Activated CD4-positive, alpha-beta T cell treated with anti-CD3 and anti-CD28 coated beads, Interleukin-2, Interleukin-4, amounts not matched to agents 100 ng/mL and 50 ng/mL, durations not matched to agents 16 hours and 8 hours (primary cell): ENCODE results near the gene ZFHX3.
A peak's percentile ranks its signal among the peaks of the same experiment; 100 is the strongest.

Source experiments
- DNase-seq: peaks from one replicate; pipeline ENCODE4 v3.0.0-alpha.2; 2020; ENCODE audit warnings: low spot score

ZFHX3 gene

DNA sequence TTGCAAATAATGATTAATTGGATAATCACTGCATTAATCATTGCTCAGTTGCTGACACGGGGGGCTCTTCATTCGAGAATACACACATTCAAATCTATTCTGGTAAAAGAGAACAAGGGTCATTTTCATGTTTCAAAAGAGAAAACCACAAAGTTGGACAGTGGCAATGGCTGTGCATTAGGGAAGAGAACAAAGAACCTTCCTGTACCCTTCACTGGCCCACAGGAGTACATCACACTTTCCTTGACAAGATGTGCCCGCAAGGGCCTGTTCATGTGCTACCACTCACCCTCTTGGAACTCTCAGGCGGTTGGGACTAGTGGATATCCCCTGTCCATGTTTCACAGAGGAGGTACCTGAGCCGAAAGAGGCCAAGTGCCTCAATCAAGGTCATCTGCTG lies 223.2 kb downstream of the ZFHX3 start:
- no peak for DNase-seq

GRCh38 chr16:72824027-72824426 lies 223.9 kb downstream of the ZFHX3 start:
- no peak for DNase-seq

DNA sequence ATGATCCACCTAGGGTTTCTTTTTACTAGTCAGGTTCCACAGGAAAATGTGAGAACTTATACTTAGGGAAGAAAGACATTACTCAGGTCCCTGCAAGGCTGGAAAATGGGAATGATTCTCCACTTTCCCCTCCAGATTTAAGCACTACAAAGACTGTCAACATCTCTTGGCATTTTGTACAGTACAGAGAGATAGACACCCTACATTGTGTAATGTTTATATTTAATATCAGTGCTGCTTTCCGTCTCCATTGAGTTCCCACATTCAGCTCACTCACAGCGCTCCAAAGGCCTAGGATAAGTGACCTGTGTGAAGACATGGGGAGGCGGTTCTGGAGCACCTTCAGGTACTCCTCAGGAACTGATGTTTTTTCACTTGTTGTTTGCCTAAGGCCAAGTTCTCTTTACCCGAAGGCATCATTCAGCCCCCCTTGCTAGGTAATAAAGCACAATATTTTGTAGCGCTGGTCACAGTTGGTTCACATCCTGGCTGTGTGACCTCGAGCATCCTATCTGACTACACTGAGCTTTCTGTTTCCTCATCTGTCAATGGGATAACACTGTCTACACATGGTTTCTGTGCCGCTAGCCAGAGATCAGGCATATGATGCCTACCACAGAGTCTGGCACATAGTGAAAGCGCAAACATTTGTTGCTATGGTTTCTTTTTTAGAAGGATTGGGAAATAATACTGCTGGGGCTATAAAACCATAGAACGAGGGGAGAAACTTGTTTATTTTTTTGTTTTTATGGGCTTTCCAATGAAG lies 226.6 kb downstream of the ZFHX3 start:
- no peak for DNase-seq

- no peak for DNase-seq
Observed at GRCh38 chr16:72819345-72819744, 228.6 kb downstream of the ZFHX3 start.

DNA sequence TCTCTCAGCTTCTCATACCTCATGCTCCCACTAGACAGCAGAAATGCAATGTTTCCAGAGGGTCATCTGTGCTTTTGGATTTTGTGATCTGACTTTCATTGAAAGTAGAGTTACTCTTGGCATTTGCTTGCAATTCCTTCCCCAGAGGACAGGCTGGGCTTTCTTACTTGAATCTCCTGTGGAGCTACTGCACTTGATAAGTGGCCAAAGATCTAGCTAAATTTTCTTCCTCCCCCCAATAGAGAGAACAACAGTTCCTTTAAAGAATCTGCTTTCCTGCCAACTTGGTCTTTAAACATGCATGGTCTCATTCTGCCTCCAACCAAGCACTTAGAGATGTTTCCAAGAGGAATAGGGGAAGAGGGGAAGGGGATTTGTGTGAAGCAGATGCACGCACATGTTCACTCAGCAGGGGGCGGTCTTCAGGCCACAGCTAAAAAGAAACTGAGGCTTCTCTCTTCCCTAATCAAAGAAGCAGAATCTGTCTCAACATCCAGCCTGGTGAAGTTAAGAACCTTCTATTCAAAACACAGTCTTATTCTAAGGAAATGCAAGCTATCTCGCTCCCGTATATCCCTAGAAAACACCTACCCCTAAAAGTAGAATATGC lies 229.6 kb downstream of the ZFHX3 start:
- no peak for DNase-seq

DNA sequence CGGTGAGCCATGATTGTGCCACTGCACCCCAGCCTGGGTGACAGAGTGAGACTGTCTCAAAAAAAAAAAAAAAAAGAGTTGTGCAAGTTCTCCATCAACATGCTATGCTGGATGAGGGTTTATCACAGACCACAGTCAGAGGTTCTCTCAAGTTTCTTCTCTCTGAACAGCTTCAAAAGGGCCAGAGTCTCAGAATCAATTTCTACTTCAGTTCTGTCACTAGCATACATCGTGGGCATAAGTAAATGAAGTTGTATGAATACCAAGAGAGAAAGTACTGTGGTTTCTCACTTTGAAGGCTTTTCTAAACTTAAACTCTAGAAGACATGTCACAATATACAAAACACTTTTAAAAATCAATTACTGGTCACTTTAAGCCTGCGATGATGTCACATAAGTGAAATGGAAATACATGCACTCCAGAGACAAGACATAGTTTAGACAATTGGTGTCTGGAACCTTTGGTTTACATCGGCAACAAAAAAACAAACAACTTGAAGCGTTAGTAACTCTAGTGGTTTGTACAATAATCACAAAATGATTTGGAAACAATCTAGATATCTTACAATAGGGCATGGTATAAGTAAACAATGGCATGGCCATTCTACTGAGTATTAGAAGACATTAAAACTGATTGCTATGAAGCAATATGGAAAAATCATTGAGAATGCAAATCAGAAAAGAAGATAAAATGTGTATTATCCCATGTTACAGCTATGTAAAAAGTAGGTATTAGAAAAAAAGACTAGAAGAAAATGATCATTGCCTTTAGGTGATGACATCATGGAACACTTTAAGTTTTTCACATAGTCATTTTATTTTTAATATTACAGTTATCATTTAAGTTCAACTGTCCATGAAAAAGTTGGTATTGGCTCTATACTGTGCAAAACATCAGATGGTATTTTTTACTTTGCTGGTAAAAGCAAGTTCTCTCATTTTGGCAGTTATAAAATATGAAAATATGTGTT lies 232.3 kb downstream of the ZFHX3 start:
- peak; percentile 11 for DNase-seq

- DNase-seq = no peak
Observed at GRCh38 chr16:72814226-72814625, 233.7 kb downstream of the ZFHX3 start.

DNA sequence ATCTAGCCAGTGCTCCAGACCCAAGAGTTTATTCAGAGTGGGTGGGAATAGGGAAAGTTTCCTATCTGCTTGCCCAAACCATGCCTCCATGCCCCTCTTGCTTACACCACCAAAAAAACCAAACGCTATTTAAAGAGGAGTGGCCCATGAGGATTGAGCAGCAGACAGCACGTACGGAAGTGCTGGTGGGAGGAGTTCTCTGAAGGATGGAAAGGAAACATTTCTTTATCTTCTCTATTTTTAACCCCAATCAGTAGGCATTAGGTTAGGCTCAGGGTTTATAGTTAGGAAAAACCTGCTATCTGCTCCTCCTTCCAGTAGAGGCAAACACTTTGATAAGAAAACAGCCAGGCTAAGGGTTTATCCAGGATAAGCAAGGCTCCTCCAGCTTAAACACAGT lies 235.3 kb downstream of the ZFHX3 start:
- no peak for DNase-seq

- DNase-seq = no peak
Observed at GRCh38 chr16:72811876-72812275, 236.1 kb downstream of the ZFHX3 start.

DNA sequence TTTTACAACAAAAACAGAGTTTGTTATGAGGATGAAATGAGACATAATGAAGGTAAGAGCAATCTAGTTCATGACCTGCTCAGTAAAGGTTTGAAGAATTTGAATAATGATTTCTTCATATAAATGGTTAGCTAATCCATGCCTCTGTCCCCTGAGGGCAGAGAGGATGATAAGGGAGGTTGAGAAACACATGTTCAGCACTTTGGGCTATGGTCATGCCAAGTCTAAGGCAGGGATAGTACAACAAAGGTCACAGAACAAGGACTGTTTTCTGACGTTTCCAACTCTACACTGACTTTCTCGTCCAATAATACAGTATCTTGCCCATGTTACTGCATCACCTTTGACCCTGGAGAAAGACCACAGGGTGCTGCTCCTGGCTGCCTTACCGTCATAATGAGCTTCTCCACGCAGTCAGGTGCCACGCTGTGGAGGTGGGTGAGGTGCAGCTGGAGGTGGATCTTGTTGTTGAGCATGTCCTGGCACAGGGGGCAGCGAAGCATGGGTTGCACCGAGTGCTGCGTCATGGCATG lies 236.7 kb downstream of the ZFHX3 start:
- no peak for DNase-seq

GRCh38 chr16:72810480-72810879 lies 237.4 kb downstream of the ZFHX3 start:
- DNase-seq = no peak

GRCh38 chr16:72809446-72809845 lies 238.5 kb downstream of the ZFHX3 start:
- DNase-seq = no peak

GRCh38 chr16:72808754-72809153 lies 239.2 kb downstream of the ZFHX3 start:
- DNase-seq = no peak

DNA sequence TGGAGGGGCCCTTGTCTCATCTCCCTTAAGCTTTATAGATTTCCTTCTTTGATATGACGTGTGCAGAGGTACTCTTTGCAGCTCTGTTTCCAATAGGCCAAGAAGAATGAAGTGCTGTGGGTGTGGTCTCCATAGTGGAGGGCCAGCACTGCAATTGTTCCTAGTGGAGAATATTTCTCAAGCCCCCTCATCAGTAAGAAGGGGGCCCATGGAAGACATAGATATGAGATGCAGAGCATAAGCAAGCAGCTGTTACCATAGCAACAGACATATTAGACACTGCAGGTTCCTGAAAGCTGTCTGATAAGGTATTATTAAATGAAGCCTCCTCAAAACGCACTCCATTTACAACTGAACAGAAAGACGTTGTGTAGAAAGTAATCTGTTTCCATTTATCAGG lies 240.7 kb downstream of the ZFHX3 start:
- no peak for DNase-seq

GRCh38 chr16:72805486-72805885 lies 242.4 kb downstream of the ZFHX3 start:
- no peak for DNase-seq

- no peak for DNase-seq
Observed at GRCh38 chr16:72800524-72801161, 247.3 kb downstream of the ZFHX3 start.

DNA sequence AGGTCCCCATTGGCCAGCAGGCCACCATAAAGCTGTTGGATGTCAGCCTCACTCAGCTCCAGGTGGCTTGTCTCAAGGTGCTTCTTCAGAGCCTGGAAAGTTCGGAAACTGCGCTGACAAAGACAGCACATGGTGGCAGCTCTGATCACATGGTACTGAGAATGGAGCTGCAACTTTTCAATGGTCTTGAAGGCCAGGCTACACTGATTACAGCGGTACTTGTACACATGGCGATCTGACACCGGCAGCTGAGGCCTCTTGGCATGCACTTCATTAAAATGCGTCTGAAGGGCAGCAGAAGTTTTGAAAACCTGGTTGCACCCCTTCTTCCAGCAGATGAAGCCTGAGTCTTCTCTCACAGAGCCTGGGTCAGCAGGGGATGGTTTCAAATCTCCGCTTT lies 249.7 kb downstream of the ZFHX3 start:
- no peak for DNase-seq

DNA sequence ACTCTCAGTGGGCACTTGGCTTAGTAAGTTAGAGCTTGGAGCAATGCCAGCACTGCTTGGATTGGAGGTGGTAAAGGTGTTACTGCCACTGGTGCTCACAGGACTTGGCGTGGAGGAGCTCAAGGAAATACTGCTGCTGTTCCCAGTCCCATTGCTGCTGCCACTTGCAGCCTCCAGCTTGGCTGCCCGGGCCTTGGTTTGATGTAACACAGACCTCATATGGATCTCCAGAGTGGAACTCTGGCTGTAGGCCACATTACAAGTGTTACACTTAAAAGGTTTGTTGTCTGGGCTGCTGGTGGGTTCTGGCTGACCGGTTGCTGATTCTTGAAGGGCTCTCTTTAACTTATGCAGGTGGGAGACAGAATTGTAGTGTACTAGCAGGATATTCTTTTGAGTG lies 250.3 kb downstream of the ZFHX3 start:
- no peak for DNase-seq

- no peak for DNase-seq
Observed at GRCh38 chr16:72796222-72796621, 251.7 kb downstream of the ZFHX3 start.

DNA sequence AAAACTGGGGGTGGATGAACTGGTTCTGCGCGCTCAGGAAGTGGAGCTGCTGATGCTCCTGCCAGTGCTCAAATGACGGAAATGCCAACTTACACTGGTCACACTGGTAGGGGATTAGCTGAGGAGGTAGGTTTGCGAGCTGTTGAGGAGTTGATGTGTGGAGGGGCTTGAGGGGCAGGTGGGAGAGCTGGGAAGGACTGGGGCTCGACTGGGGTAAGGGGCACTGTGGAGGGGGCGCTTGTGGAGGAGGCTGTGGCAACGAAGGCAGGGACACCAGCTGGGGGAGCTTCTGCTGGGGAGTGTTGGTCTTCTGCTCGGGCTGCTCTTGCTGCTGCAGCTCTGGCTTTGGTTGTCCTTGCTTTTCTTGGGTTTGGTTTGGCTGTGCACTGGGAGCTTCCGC lies 252.9 kb downstream of the ZFHX3 start:
- no peak for DNase-seq

DNA sequence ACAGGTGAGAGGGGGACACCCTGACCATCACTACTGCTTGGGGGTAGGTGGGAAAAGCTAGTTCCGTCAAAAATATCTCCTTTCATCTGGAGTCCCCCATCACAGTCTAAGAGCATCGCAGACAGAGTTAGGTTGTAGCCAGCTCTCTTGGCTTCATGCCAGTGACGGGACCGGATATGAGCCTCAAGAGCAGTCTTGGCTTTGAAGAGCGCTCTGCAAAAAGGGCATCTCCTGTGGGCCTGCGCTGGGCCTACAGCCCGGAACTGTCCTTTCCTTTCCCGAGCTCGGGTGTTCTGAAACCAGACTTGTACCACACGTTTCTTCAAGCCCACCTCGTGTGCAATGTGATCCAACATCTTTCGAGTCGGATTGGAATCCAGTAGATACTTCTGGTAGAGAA lies 253.6 kb downstream of the ZFHX3 start:
- DNase-seq = no peak

DNA sequence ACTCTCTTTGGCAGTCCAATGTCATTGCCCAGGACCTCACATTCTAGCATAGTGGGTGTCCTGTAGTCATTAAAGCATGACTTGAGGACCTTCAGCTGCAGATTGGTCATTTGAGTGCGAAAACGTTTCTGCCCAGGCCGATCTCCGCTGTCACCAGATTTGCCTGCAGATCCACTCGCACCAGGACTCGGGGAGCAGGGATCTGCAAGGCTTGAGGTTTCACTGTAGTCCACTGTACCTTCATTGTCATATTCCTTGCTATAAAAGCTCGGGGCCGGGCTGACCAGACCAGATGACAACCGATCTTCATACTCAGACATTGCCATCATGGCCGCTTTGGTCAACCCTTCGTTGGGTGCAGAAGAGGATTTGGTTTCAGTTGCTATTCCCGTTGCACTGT lies 254.2 kb downstream of the ZFHX3 start:
- DNase-seq = no peak
